GM18870 (cell line): ENCODE measurements around the gene KATNB1.
"Not testable (repeated sequence)": the region's sequence is repeated elsewhere in the genome, so short reads cannot be mapped to it uniquely, and the experiment has no call there.

ENCODE experiments used
- ATAC-seq: cut with Tn5 transposase; IDR thresholded peaks from one replicate; pipeline ENCODE4 v1.9.1; 2021; ENCODE audit warnings: moderate library complexity; ENCODE audit not compliant: unreplicated experiment

Gene KATNB1

GRCh38 chr16:57742543-57742942 is 7.0 kb downstream of the KATNB1 start:
- ATAC-seq: no peak

GRCh38 chr16:57743458-57743857 is 7.9 kb downstream of the KATNB1 start:
- no peak for ATAC-seq

GRCh38 chr16:57743886-57744641 is 8.5 kb downstream of the KATNB1 start:
- ATAC-seq: no peak

GRCh38 chr16:57744642-57744903 is 9.0 kb downstream of the KATNB1 start:
- ATAC-seq: no peak

GRCh38 chr16:57745768-57746167 is 10.2 kb downstream of the KATNB1 start:
- ATAC-seq: no peak

- not testable (repeated sequence) for ATAC-seq
Observed at GRCh38 chr16:57746316-57746715, 10.7 kb downstream of the KATNB1 start.

GRCh38 chr16:57747091-57747490 is 11.5 kb downstream of the KATNB1 start:
- no peak for ATAC-seq

GRCh38 chr16:57747496-57747895 is 11.9 kb downstream of the KATNB1 start:
- no peak for ATAC-seq

- no peak for ATAC-seq
Observed at GRCh38 chr16:57747996-57748395, 12.4 kb downstream of the KATNB1 start.

- no peak for ATAC-seq
Observed at GRCh38 chr16:57748596-57748995, 13.0 kb downstream of the KATNB1 start.

- no peak for ATAC-seq
Observed at GRCh38 chr16:57749101-57749692, 13.6 kb downstream of the KATNB1 start.

- no peak for ATAC-seq
Observed at GRCh38 chr16:57749856-57750452, 14.4 kb downstream of the KATNB1 start.

GRCh38 chr16:57750796-57751538 is 15.4 kb downstream of the KATNB1 start:
- no peak for ATAC-seq

GRCh38 chr16:57751539-57752202 is 16.1 kb downstream of the KATNB1 start:
- ATAC-seq: no peak

- ATAC-seq: no peak
Observed at GRCh38 chr16:57752203-57752580, 16.6 kb downstream of the KATNB1 start.

GRCh38 chr16:57752581-57753447 is 17.2 kb downstream of the KATNB1 start:
- no peak for ATAC-seq

GRCh38 chr16:57753448-57754353 is 18.1 kb downstream of the KATNB1 start:
- no peak for ATAC-seq

- no peak for ATAC-seq
Observed at GRCh38 chr16:57754354-57755060, 18.9 kb downstream of the KATNB1 start.
